PFSK-1 (cell line): Measurements from ENCODE around the gene IPO7.
A peak's percentile ranks its signal among the peaks of the same experiment; 100 is the strongest.

Source experiments
- POLR2AphosphoS5 ChIP-seq: IDR thresholded peaks from 2 replicates; pipeline ENCODE4 v1.6.1; 2012; ENCODE audit warnings: low read depth, mild to moderate bottlenecking, control low read depth, low read length, moderate library complexity
- REST ChIP-seq, 2 experiments: IDR thresholded peaks; 2 replicates each; pipeline versions ENCODE4 v1.6.1 to v1.8.0; 2011 to 2012; ENCODE audit warnings: low read depth in 2 of 2, low read length in 2 of 2, control low read depth in 1 of 2, inconsistent platforms in 1 of 2, mild to moderate bottlenecking in 1 of 2, moderate library complexity in 1 of 2; ENCODE audit not compliant: insufficient read depth in 1 of 2
- SIN3A ChIP-seq: IDR thresholded peaks from 2 replicates; pipeline ENCODE4 v1.6.1; 2012; ENCODE audit warnings: mild to moderate bottlenecking, low read length, moderate library complexity, borderline replicate concordance; ENCODE audit not compliant: insufficient read depth
- TAF1 ChIP-seq: IDR thresholded peaks from 2 replicates; pipeline ENCODE4 v1.6.1; 2012; ENCODE audit warnings: low read length, control low read depth, borderline replicate concordance; ENCODE audit not compliant: insufficient read depth

DNA sequence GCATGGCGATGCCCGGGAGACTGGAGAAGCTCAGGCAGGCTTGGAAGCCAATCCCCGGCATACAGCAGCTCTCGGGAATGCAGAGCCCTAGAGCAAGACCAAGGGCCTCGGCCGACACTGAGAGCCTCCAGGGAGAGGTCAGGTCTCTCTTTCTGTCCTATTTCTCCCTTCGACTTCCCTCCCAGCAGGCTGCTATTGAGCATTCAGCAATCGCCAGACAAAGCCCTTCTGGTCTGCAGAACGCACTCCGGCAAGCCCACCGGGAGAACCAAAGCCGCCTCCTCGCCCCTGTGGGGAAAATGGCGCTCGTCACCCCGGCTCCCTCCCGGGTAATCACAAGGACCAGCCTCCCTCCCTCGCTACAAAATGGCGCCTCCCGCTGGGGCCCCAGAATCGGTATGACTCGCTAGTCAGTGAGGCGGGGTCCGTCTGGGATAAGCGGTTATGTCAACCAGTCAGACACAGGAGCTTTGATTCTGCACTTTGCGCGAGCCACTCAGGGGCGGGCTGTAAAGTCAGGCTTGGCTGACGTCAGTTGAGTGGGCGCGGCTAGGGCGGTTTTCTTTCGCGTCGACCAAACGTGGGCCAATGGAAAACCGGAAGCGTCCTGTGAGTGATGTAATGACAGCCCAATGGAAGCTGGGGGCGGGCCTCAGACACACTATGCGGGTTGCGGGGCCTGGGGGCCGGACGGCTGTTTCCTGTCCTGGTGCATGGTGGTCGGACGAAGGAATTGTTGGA is 76.0 kb downstream of the IPO7 start, which contains the start of gene ZNF143:
- TF ChIP-seq POLR2AphosphoS5, result no peak; the same call in 1 of the 2 replicates
- peak in 1 of 2 experiments; percentile 72; a peak in 1 of 4 replicates for TF ChIP-seq REST (IDR thresholded peaks at IDR 0.05; ENCODE audit: insufficient read depth in 1 of 2, low read depth in 2 of 2, low read length in 2 of 2)
- 0 out of 2 replicates have a peak, but pooled peaks have one; percentile 50 for TF ChIP-seq TAF1
- TF ChIP-seq SIN3A, result 0 out of 2 replicates have a peak, but pooled peaks have one; percentile 59
